Middle frontal gyrus (tissue), 1 donor: Measurements from ENCODE around the gene RAB8A.

Experiments
- DNase-seq: peaks from one replicate; pipeline ENCODE4 v3.0.0-alpha.2; 2015; ENCODE audit warnings: low spot score; ENCODE audit errors: extremely low spot score

Gene RAB8A

DNA sequence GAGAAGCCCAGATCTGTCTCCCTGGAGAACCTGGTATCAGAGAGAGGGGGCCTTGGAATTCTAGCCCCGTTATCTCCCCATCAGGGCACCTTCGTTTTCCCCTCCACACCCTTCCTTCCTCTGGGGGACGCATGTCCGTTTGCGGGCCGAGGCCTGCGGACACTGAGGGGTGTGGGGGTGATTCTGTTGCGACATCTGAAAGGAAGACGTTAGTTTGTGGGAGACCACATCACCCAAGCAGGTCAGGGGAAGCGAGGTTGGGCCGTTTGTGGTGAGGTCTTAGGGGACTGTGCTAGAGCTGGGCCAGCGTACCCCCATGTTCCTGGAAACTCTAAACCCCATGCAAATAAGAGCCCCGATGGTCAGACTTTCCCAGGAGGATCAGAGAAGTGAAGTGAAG is 28.1 kb downstream of the RAB8A start:
- DNase-seq, result no peak

DNA sequence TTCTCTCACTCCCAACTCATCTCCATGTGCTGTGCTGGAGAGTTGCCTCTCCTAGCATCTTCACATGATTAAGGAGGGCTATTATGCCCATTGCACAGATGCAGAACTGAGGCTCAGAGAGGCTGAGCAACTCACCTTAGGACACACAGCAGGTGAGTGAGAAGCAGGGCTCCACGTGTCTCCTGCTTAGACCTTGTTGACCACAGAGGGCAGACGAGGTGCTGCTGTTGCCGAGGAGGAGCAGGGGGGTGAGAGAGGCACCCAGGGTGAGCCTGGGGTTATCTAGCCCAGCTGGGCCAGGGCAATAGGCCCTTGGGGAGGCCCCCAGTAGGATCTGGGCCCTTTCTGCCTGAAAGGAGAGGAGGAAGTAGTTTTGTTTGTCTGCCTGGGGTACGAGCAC is 29.4 kb downstream of the RAB8A start:
- no peak for DNase-seq

DNA sequence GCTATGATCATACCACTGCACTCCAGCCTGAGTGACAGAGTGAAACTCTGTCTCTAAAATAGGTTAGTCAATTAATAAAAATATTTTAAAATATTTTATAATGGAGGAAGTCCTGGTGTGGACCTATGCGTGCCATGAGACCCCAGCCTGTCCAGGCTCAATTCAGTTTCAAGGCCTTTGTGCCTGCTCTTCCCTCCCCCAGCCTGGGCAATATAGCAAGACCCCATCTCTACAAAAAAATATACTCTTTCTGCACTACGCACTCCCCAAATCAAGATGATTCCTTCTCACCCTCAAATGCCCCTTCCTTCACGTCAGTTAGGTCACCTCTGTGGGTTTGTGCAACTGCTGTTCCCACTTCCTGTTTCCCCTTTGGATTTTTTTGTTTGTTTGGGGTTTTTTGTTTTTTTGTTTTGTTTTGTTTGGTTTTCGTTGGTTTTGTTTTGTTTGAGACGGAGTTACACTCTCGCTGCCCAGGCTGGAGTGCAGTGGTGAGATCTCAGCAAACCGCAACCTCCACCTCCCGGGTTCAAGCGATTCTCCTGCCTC is 30.4 kb downstream of the RAB8A start:
- no peak for DNase-seq

DNA sequence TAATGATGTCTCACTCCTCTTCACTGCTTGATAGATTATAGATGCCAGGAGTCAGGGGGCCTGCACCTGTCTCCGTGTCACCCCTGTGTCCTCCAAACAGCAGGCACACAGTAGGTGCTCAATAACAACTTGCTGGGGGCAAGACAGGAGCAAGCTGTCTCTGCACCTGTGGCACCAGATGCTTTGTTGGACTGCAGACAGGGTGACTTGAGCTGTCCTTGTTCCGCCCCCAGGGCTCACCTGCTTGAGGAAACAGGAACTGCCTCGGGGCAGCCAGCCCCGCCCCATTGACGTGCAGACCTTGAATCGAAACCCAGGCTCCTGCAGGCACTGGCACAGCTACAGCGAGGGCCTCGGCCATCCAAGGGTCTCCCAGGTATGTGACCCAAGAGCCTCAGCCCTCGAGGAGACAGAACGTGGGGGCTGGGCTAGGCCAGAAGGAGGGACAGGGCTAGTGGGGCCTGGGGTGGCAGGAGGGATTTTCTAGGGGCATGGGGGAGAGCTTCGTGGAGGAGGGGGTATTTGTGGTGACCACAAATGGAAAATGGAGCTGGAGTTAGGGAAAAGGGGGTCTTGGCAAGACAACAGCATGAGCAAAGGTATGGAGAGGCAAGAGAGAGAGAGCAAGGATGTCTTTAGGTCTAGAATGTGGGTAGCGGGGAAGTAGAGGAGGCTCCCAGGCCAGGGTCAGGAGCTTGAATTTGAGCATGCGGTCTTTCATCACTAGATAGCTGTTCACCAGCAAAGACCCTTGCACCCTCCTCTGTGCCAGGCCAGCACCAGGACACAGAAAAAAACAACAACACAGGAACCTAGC is 31.9 kb downstream of the RAB8A start, which contains the start of gene HSH2D:
HSH2D (plus strand) TSS at position 287 of the 817 bp plus-strand sequence. CDS start 5,066 bp downstream, outside the sequence.
- DNase-seq, result no peak

DNA sequence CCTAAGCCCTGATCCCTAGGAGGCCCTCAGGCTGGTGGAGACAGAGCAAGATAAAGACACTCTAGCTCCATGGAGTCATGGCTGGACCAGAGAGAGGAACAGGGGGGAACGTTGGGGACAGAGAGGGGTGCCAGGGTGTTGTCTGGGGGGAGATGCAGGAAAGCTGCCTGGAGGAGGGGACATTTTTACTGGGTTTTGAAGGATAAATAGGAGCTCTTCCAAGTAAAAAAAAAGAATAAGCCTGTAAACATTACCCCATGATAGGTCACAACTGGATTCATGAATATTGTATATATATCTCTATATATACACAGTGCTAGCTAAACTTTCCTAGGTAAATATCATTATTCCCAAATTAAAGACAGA is 32.5 kb downstream of the RAB8A start:
- no peak for DNase-seq

DNA sequence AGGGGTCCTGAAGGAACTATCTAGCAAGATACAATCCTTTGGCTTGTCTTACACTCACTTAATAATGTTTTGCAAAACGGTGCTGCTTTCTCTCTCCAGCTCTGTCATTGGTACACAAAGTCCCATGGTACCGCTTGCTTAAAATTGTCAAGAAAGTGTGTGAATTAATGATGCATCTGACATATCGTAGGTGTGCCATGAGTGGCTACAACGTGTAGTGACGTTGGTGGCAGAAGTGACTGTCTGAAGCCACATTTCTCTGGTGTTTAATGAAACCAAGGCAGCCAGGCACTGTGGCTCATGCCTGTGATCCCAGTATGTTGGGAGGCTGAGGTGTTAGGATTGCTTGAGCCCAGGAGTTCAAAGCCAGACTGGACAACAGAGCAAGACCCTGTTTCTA is 34.4 kb downstream of the RAB8A start:
- DNase-seq, result no peak

DNA sequence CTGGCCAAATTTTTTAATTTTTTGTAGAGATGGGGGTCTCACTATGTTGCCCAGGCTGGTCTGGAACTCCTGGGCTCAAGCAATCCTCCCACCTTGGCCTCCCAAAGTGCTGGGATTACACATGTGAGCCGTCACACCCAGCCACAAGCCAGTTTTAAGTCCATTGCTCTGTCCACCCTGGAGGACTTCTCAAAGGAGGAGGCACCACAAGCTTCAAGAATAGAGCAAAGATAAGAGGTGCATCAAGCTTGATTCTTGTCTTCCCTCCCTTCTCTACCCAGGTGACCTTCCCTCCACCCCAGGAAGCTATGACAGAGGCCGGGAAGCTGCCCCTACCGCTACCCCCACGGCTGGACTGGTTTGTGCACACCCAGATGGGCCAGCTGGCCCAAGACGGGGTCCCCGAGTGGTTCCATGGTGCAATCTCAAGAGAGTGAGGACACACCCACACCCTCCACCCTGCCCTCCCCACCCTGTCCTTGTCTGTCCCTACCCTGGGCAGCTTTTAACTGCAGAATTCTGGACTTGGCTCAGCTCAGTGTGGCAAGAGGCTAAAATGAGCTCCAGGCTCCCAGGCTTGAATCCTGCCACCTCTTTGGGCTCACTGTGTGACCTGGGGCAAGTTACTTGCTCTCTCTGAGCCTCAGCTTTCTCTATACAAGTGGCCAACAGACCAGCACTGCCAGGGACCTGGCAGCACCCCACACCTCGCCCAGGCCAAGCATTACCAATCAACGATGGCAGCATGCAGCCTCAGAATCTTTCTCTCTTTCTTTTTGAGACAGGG is 36.9 kb downstream of the RAB8A start:
- no peak for DNase-seq

DNA sequence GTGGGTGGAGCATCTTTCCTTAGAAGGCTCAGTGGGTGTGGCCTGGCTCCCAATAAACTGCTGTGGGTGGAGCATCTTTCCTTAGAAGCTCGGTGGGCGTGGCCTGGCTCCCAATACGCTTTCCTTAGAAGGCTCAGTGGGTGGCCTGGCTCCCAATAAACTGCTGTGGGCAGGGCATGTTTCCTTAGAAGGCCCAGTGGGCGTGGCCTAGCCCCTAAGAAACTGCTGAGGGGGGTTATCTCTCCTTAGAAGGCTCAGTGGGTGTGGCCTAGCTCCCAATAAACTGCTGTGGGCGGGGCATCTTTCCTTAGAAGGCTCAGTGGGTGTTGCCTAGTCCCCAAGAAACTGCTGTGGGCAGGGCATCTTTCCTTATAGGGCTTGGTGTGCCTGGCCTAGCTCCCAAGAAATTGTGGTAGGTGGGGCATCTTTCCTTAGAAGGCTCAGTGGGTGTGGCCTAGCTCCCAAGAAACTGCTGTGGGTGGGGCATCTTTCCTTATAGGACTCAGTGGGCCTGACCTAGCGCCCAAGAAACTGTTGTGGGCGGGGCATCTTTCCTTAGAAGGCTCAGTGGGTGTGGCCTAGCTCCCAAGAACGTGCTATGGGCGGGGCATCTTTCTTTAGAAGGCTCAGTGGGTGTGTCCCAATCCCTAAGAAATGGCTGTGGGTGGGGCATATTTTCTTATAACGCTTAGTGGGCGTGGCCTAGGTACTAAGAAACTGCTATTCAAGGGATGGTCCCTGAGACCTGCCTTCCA is 42.1 kb downstream of the RAB8A start:
- no peak for DNase-seq

DNA sequence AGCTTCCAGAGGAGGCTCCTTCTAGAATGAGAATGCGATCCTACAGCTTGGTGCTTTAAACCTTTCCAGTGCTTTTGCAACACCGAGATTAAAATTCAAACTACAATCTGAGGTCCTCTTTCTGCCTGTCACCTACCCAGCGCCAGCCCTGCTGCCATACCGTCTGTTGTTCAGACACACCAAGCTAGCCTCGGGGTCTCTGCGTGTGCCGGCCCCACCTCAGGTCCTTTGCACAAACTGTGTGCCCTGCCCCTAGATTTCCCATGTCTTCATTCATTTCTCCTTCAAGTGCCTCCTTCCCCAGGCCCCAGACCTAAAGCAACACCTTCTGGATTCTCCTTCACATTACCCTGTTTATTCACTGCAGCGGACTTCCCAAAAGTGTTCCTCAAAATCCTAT is 42.9 kb downstream of the RAB8A start:
- no peak for DNase-seq

DNA sequence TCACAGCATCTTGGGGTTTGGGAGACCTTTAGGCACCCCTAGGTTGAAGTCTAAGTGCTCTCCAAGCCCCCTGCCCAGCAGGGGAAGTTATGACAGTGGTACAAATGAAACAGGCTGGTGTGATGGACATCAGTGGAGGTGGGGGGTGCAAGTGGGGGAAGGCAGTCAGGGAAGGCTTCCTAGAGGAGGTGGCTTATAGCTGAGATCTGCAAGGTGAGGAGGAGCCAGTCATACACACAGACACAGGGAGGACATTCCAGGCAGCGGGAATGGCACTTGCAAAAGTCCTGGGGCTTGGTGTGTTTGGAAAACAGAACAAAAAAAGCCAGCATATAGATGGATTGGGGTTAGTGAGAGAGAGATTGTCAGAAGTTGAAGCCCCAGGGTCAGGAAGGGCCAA is 43.4 kb downstream of the RAB8A start:
- DNase-seq, result no peak

DNA sequence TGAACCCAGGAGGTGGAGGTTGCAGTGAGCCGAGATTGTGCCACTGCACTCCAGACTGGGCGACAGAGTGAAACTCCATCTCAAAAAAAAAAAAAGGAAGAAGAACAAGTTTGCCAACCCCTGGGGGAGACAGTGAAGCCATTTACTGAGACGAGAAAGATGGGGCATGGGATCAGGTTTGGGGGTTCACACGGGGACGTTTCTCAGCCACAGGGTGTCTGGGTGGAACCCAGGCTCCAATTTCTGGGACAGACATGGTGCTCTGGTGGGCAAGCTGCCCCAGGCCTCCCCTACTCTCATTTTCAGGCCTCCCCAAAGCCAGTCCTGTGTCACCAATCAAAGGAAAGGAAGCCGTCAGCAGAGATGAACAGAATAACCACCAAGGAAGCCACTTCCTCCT is 45.2 kb downstream of the RAB8A start:
- DNase-seq, result no peak

DNA sequence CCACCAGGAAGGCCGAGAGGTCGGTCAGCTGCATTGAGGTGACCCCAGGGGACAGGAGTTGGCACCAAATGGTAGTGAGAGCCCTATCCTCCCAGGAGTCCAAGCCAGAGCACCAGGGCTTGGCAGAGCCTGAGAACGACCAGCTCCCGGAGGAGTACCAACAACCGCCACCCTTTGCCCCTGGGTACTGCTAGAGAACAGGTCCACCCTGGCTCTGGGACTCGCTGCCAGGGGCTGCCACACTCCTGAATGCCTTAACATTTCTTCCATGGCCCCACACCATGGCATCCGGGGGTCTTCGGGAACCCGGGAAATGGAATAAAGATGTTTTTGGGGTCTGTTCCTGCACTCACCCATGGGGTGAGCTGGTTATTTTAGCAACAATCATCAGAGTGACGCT is 45.9 kb downstream of the RAB8A start:
- no peak for DNase-seq

DNA sequence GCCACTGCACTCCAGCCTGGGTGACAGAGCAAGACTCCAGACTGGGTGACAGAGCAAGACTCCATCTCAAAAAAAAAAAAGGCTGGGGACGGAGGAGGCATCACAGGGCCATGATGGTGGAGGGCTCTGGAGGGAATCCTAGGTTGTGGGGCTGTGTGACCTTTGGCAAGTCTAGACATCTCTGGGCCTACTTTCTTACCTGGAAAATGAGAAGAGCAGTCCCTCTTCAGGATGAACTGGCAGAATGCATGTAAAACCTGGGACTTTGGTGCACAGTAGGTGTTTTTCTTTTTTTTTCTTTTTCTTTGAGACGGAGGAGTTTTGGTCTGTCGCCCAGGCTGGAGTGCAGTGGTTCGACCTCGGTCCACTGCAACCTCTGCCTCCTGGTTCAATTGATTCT is 48.0 kb downstream of the RAB8A start:
- DNase-seq, result no peak

DNA sequence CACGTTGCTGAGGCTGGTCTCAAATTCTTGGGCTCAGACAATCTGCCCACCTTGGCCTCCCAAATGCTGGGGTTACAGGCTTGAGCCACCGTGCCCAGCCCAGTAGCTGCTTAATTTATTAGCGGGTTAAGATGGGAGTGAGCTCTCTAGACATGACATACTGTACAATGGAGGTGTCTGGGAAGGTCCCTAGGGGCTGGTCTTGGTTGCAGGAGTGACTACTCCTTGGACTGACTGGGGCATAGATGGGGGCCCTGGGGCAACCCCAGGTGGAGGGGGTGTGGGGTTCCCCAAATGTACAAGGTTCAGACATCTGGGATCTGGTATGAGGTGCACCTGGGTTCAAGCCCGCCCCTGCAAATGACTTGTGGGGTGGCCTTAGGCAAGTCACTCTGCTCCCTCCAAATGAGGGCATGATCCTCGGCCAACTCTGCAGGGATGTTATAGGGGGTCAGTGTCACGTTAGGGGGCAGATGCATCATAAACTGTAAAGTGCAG is 48.8 kb downstream of the RAB8A start:
- DNase-seq, result no peak

DNA sequence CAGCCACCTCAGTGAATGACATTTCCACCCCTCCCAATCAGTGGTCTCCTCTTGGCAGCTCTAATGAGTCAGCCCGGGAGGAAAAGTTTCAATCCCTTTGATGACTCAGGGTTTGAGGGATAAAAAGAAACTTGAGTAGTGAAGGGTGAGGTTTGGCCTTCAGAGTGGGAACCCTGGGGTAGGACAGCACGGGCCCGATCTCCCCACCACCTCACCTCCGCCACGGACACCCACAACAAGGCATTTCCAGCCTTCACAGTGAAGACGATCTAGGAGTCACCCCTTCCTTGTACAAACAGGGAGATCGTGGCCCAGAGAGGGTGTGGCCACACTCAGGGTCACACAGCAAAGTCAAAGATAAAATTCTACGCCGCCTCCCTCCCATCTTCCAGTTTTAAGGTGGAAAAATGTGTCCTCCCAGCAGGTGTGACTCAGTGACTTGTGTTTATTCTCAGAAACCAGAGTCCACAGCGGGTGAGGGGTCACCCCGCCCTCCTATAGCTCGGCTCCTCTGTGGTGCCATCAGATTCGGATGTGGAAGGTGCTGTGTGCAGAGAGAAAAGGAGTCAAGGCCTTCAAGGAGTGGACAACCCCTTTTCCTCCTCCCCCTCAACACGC is 49.4 kb downstream of the RAB8A start:
- DNase-seq, result no peak

DNA sequence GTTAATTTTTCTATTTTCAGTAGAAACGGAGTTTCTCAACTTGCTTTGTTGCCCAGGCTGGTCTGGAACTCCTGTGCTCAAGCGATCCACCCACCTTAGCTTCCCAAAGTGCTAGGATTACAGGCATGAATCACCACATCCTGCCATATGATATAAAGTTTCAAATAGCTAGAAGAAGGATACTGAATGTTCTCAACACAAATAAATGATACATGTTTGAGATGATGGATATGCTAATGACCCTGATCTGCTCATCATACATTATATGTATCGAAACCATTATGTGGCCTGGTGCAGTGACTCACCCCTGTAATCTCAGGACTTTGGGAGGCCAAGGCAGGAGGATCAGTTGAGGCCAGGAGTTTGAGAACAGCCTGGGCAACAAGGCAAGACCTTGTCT is 50.2 kb downstream of the RAB8A start:
- peak; percentile 17 for DNase-seq

DNA sequence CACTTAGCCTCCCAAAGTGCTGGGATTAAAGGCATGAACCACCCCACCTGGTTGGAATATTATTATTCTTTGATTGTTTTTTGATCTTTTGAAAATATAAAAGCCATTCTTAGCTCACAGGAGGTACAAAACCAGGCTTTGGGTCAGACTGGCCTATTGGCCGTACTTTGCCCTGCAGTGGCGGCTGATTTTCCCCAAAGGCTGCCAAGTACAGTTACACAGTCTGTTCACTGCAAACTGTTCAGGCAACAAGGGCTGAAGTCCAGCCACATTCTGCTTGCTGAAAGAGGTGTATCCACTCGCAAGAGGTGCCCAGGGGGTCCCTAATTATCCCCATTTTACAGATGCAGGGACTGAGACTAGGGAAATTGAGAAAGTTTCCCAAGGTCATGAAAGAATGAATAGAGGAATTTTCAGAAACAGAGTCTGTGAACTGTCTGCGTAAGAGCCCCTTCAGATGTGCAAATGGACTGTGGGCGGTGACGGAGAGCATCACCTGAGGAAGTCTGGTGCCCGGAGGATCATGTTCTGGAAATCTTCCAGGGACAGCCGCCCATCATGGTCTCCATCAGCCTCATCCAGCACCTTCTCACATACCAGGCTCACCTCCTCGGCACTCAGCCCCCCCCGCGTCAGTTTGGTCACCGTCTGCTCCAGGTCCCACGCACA is 52.7 kb downstream of the RAB8A start:
- DNase-seq, result no peak

DNA sequence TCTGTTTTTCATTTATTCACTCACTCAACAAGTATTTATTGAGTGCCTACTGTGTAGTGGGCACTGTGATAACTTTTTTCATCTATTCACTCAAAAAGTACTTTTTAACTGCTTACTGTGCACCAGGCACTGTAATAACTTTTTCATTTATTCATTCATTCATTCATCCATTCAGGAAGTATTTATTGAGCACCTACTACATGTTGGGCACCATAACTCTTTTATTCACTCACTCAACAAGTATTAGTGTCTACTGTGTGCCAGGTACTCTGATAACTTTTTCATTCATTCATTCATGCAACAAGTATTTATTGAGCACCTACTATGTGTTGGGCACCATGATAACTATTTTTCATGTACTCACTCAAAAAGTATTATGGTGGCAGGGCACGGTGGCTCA is 54.7 kb downstream of the RAB8A start:
- no peak for DNase-seq

DNA sequence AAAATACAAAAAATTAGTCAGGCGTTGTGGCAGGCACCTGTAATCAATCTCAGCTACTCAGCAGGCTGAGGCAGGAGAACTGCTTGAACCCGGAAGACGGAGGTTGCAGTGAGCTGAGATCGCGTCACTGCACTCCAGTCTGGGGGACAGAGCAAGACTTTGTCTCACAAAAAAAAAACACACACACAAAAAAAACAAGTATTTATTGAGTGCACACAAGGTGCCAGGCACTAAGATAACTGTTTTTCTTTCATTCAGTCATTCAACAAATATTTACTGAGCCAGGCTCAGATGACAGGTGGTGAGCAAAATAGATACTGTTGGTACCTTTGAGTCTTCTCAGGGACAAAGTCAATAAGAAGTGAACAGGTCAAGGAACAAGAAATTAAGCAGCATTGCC is 55.4 kb downstream of the RAB8A start:
- no peak for DNase-seq

DNA sequence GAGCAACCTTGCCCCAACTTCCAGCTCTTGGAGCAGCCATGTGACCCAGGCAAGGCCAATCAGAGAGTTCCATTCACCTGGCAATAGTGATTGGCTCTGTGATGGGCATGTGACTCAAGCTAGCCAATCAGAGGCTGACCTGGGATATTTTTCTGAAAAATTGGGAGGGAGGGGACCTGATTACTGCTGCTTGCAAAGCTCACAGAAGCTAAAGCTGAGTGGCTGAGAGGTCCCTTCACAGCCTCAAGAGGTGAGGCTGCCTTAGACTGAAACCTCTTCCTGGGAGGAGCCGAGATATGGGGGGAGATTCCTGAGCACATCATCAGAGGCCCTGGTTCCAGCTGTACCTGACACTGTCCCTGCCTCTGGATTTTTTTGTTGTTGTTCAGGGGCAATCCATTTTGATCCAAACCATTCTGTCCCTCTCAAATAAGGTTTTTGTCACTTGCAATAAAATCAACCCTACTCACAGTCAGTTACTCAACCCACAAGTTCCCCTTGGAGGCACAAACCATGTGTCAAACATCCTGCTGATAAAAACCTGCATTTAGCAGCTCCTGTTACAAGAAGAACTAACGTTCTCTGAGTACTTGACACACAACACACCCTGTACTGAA is 56.9 kb downstream of the RAB8A start:
- no peak for DNase-seq
